ENCODE data around the gene COL28A1.

Gene COL28A1

GRCh38 chr7:7347045-7347444, 188.6 kb downstream of the COL28A1 start:
- DNase-seq (ENCODE audit: insufficient read length, low spot score) = no peak
- TF ChIP-seq POU2F2 (IDR thresholded peaks at IDR 0.05; ENCODE audit: low read depth, low read length) (no peak), POLR2AphosphoS5 (IDR thresholded peaks at IDR 0.05; ENCODE audit: low read depth, low read length) (no peak), PAX5 (IDR thresholded peaks at IDR 0.05; ENCODE audit: insufficient read depth, low read length, severe bottlenecking) (no peak), POLR2A (IDR thresholded peaks at IDR 0.05; ENCODE audit: low read depth, low read length) (no peak), TAF1 (IDR thresholded peaks at IDR 0.05; ENCODE audit: low read depth, low read length) (no peak)
- FAIRE-seq = no peak

- DNase-seq (ENCODE audit: insufficient read length, low spot score) (no peak), FAIRE-seq (no peak)
- no peak for TF ChIP-seq TAF1 (IDR thresholded peaks at IDR 0.05; ENCODE audit: low read depth, low read length)
- TF ChIP-seq PAX5 (IDR thresholded peaks at IDR 0.05; ENCODE audit: insufficient read depth, low read length, severe bottlenecking) = no peak
- TF ChIP-seq POLR2AphosphoS5 (IDR thresholded peaks at IDR 0.05; ENCODE audit: low read depth, low read length) = no peak
- no peak for TF ChIP-seq SPI1 (IDR thresholded peaks at IDR 0.05; ENCODE audit: low read depth, low read length)
- TF ChIP-seq POU2F2 (IDR thresholded peaks at IDR 0.05; ENCODE audit: low read depth, low read length) = no peak
- TF ChIP-seq POLR2A (IDR thresholded peaks at IDR 0.05; ENCODE audit: low read depth, low read length) = no peak
Measured at GRCh38 chr7:7344583-7344982, 191.1 kb downstream of the COL28A1 start.

- no peak for TF ChIP-seq SPI1 (IDR thresholded peaks at IDR 0.05; ENCODE audit: low read depth, low read length)
- no peak for TF ChIP-seq TAF1 (IDR thresholded peaks at IDR 0.05; ENCODE audit: low read depth, low read length)
- TF ChIP-seq POLR2A (IDR thresholded peaks at IDR 0.05; ENCODE audit: low read depth, low read length) = no peak
- TF ChIP-seq POLR2AphosphoS5 (IDR thresholded peaks at IDR 0.05; ENCODE audit: low read depth, low read length) = no peak
- no peak for TF ChIP-seq PAX5 (IDR thresholded peaks at IDR 0.05; ENCODE audit: insufficient read depth, low read length, severe bottlenecking)
- no peak for TF ChIP-seq POU2F2 (IDR thresholded peaks at IDR 0.05; ENCODE audit: low read depth, low read length)
- FAIRE-seq (no peak), DNase-seq (ENCODE audit: insufficient read length, low spot score) (no peak)
Measured at GRCh38 chr7:7335909-7336308, 199.8 kb downstream of the COL28A1 start.

- DNase-seq (ENCODE audit: insufficient read length, low spot score) = no peak
- no peak for TF ChIP-seq POLR2AphosphoS5 (IDR thresholded peaks at IDR 0.05; ENCODE audit: low read depth, low read length)
- TF ChIP-seq POLR2A (IDR thresholded peaks at IDR 0.05; ENCODE audit: low read depth, low read length) = no peak
- no peak for TF ChIP-seq PAX5 (IDR thresholded peaks at IDR 0.05; ENCODE audit: insufficient read depth, low read length, severe bottlenecking)
- TF ChIP-seq TAF1 (IDR thresholded peaks at IDR 0.05; ENCODE audit: low read depth, low read length) = no peak
- no peak for TF ChIP-seq SPI1 (IDR thresholded peaks at IDR 0.05; ENCODE audit: low read depth, low read length)
- TF ChIP-seq POU2F2 (IDR thresholded peaks at IDR 0.05; ENCODE audit: low read depth, low read length) = no peak
- no peak for FAIRE-seq
Measured at GRCh38 chr7:7335215-7335614, 200.5 kb downstream of the COL28A1 start.

GRCh38 chr7:7333610-7334009, 202.1 kb downstream of the COL28A1 start:
- TF ChIP-seq POLR2A (IDR thresholded peaks at IDR 0.05; ENCODE audit: low read depth, low read length) (no peak), POLR2AphosphoS5 (IDR thresholded peaks at IDR 0.05; ENCODE audit: low read depth, low read length) (no peak), TAF1 (IDR thresholded peaks at IDR 0.05; ENCODE audit: low read depth, low read length) (no peak), PAX5 (IDR thresholded peaks at IDR 0.05; ENCODE audit: insufficient read depth, low read length, severe bottlenecking) (no peak), POU2F2 (IDR thresholded peaks at IDR 0.05; ENCODE audit: low read depth, low read length) (no peak), SPI1 (IDR thresholded peaks at IDR 0.05; ENCODE audit: low read depth, low read length) (no peak)
- FAIRE-seq (no peak), DNase-seq (ENCODE audit: insufficient read length, low spot score) (no peak)

GRCh38 chr7:7331523-7331922, 204.2 kb downstream of the COL28A1 start:
- TF ChIP-seq POLR2A (IDR thresholded peaks at IDR 0.05; ENCODE audit: low read depth, low read length) = no peak
- TF ChIP-seq POLR2AphosphoS5 (IDR thresholded peaks at IDR 0.05; ENCODE audit: low read depth, low read length) = no peak
- TF ChIP-seq PAX5 (IDR thresholded peaks at IDR 0.05; ENCODE audit: insufficient read depth, low read length, severe bottlenecking) = no peak
- TF ChIP-seq SPI1 (IDR thresholded peaks at IDR 0.05; ENCODE audit: low read depth, low read length) = no peak
- TF ChIP-seq POU2F2 (IDR thresholded peaks at IDR 0.05; ENCODE audit: low read depth, low read length) = no peak
- FAIRE-seq = no peak

GRCh38 chr7:7330997-7331396, 204.7 kb downstream of the COL28A1 start:
- TF ChIP-seq POLR2AphosphoS5 (IDR thresholded peaks at IDR 0.05; ENCODE audit: low read depth, low read length) (no peak), POU2F2 (IDR thresholded peaks at IDR 0.05; ENCODE audit: low read depth, low read length) (no peak), PAX5 (IDR thresholded peaks at IDR 0.05; ENCODE audit: insufficient read depth, low read length, severe bottlenecking) (no peak), TAF1 (IDR thresholded peaks at IDR 0.05; ENCODE audit: low read depth, low read length) (no peak), POLR2A (IDR thresholded peaks at IDR 0.05; ENCODE audit: low read depth, low read length) (no peak), SPI1 (IDR thresholded peaks at IDR 0.05; ENCODE audit: low read depth, low read length) (no peak)
- FAIRE-seq (peak; percentile 23), DNase-seq (ENCODE audit: insufficient read length, low spot score) (no peak)

More at GRCh38 chr7:7331523-7331922, 204.2 kb downstream of the COL28A1 start:
- no peak for DNase-seq (ENCODE audit: insufficient read length, low spot score)

- no peak for FAIRE-seq
- no peak for DNase-seq (ENCODE audit: insufficient read length, low spot score)
- TF ChIP-seq SPI1 (IDR thresholded peaks at IDR 0.05; ENCODE audit: low read depth, low read length) (no peak), TAF1 (IDR thresholded peaks at IDR 0.05; ENCODE audit: low read depth, low read length) (no peak), POLR2A (IDR thresholded peaks at IDR 0.05; ENCODE audit: low read depth, low read length) (no peak), POLR2AphosphoS5 (IDR thresholded peaks at IDR 0.05; ENCODE audit: low read depth, low read length) (no peak), PAX5 (IDR thresholded peaks at IDR 0.05; ENCODE audit: insufficient read depth, low read length, severe bottlenecking) (no peak), POU2F2 (IDR thresholded peaks at IDR 0.05; ENCODE audit: low read depth, low read length) (no peak)
Measured at GRCh38 chr7:7329326-7329725, 206.3 kb downstream of the COL28A1 start.

GRCh38 chr7:7327423-7327822, 208.2 kb downstream of the COL28A1 start:
- FAIRE-seq (peak; percentile 16), DNase-seq (ENCODE audit: insufficient read length, low spot score) (no peak)
- TF ChIP-seq POLR2A (IDR thresholded peaks at IDR 0.05; ENCODE audit: low read depth, low read length) = no peak
- no peak for TF ChIP-seq SPI1 (IDR thresholded peaks at IDR 0.05; ENCODE audit: low read depth, low read length)
- TF ChIP-seq POLR2AphosphoS5 (IDR thresholded peaks at IDR 0.05; ENCODE audit: low read depth, low read length) = no peak
- no peak for TF ChIP-seq PAX5 (IDR thresholded peaks at IDR 0.05; ENCODE audit: insufficient read depth, low read length, severe bottlenecking)
- TF ChIP-seq TAF1 (IDR thresholded peaks at IDR 0.05; ENCODE audit: low read depth, low read length) = no peak
- no peak for TF ChIP-seq POU2F2 (IDR thresholded peaks at IDR 0.05; ENCODE audit: low read depth, low read length)

GRCh38 chr7:7324698-7325097, 211.0 kb downstream of the COL28A1 start:
- no peak for FAIRE-seq
- DNase-seq (ENCODE audit: insufficient read length, low spot score) = no peak

More at GRCh38 chr7:7324698-7325097, 211.0 kb downstream of the COL28A1 start:
- TF ChIP-seq POU2F2 (IDR thresholded peaks at IDR 0.05; ENCODE audit: low read depth, low read length) (no peak), POLR2A (IDR thresholded peaks at IDR 0.05; ENCODE audit: low read depth, low read length) (no peak), PAX5 (IDR thresholded peaks at IDR 0.05; ENCODE audit: insufficient read depth, low read length, severe bottlenecking) (no peak), TAF1 (IDR thresholded peaks at IDR 0.05; ENCODE audit: low read depth, low read length) (no peak), POLR2AphosphoS5 (IDR thresholded peaks at IDR 0.05; ENCODE audit: low read depth, low read length) (no peak), SPI1 (IDR thresholded peaks at IDR 0.05; ENCODE audit: low read depth, low read length) (no peak)

Data from GM12891 (cell line).